GM21786 (cell line): ENCODE results near the gene B3GALT5.
"Not testable (repeated sequence)": the region's sequence is repeated elsewhere in the genome, so short reads cannot be mapped to it uniquely, and the experiment has no call there.

Experiments used
- ATAC-seq: cut with Tn5 transposase; IDR thresholded peaks from one replicate; pipeline ENCODE4 v1.9.1; 2021; ENCODE audit not compliant: unreplicated experiment

The B3GALT5 gene

DNA sequence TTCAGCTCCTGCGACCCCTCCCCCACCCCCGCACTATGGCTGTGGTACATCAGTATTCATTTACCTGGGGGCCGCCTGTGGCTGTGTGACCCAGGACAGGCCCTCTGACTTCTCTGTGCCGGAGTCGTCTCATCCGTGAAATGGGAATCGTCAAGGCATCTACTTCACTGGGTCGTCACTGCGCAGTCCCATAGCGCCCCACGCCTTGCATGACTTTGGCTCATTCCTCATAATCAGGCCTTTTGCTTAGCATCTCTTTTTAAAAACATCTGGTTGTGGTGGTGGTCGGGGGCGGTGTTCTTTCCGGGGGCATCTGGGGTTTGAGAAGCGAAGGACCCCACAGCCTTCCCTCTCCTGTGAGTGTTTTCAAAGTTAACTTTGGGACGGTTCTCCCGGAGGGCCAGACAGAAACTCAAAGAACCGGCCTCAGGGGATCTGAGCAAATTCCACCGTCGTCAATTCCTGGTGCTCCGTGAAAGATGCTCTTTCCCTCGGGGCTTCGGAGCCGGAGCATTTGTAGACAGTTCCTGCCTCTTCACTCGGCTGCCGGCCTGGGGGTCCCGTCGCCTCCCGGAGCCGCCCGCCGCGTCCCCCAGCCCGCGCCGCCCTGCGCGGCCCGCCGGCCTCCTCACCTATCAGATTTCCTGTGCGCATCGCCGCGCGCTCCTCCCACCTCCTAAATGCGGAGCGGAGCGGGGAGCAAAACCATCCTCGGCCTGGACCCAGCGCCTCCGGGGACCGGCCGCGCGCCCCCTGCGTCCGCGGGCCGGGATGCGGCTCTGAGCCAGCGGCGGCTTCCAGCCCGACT lies at the start of gene B3GALT5:
B3GALT5 (plus strand) TSS at position 708 of the 808 bp plus-strand sequence. CDS start 47,620 bp downstream, outside the sequence.
- ATAC-seq, result no peak

DNA sequence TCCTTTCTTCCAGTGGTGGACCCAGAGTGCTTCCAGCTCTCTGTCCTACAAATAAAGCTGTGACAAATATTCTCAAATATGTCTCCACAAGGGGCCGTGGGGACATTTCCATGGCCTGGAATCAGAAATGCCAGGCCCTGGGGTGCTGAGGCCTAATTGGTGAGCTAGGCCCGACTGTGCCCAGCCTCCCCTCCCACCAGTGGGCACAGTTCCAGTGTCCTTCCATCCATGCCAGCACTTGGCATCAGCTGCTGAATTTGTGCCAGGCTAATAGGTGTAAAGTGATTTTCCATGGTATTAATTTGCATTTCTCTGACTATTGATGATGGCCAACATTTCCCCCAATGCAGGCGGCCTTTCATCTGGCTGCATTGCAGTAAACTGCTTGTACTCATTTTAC lies 48.5 kb upstream of the B3GALT5 start:
- no peak for ATAC-seq

DNA sequence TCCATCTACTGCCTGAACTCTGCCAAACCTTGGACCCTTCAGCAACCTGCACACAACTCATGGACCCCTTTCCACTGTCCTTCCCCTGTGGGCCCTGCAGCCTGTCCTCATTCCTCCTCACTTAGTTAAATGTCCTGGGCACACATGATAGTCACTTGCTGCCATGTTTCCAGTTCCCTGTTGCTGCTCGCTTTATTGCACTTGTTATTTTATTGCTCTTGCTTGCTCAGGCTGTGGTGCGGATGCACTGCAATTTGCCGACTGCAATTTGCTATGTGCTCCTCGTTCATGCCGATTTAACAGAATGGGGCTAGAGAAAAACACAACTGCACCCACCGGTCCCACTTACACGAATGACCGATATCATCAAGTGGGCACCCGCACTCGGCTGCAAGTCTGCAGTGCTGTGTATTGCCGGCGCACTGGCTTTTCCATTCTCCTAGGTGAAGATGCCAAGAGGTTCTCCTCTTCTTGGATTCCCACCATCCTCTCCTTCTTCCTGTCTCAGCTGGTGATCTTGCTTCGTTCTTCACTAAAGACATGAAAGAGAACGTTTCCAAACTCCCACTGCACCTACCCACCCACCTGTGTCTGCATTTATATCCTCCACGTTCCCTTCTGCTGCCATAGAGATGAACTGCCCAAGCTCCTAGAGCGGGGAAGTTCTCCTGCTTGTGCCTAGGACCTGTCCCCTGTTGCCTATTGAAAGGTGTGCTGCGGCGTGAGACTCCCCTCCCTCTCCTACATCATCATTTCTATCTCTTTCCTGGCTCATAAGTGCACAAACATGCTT lies 45.4 kb upstream of the B3GALT5 start:
- no peak for ATAC-seq

- ATAC-seq, result no peak
These were observed 44.4 kb upstream of the B3GALT5 start for GRCh38 chr21:39568361-39568760.

DNA sequence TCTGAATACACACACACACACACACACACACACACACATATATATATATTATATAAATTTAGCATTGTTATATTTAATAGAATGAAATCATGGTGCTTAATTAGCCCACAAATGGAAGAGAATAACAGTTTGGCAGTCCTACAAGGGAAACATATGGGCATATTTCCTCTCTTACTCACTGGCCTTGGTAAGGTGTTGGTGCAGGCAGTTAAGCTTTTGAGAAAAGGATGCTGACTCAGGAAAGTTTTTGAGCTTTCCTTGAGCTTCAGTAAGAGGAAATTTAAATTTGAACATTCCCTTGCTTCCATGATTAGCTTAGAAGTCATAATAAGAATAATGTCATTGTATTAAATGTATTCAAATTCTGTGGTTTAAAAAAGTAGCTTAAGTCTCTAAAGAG lies 37.0 kb upstream of the B3GALT5 start:
- ATAC-seq, result no peak

GRCh38 chr21:39576518-39577128 lies 36.1 kb upstream of the B3GALT5 start:
- no peak for ATAC-seq

DNA sequence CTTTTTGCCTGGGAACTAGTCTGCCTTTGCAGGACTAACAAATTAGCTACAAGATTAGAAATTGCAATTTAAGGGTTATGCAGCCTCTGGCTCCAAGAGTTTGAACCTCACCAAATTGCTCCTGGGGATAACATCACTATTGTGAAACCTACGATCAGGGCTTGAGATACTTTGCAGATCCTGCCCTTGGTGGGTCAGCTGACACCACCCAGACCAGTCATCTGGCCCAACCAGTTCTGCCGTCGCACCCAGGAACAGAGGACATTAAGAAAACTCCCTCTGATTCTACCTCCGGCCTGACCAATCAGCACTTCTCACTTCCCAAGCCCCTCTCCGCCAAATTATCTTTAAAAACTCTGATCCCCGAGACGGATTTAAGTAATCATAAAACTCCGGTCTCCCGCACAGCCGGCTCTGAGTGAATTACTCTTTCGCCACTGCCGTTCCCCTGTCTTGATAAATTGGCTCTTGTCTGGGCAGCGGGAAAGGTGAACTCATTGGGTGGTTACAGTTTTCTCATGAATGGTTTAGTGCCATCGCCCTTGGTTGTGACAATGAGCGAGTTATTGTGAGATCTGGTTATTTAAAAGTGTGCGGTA lies 32.9 kb upstream of the B3GALT5 start:
- ATAC-seq, result no peak

- no peak for ATAC-seq
These were observed 32.0 kb upstream of the B3GALT5 start for GRCh38 chr21:39580744-39581143.

DNA sequence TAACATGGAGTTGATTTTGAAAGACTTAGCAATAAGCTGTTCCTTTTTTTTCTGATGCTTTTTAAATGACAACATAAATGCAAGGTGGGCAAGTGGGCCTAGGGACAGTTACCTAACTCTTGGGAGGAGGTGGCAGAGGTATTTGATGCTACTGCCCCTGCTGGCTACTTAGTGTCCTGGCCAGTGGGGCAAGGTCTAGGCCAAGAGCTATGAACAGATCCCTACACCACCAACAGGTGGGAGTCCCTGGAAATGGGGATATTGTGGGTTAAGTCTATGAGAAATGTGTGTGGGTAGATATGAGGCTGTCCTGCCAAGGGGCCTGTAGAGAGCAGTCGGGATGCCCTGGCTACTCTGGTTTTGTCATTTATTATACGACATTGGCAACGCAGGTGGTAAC lies 31.3 kb upstream of the B3GALT5 start:
- ATAC-seq, result no peak

- ATAC-seq, result no peak
These were observed 30.0 kb upstream of the B3GALT5 start for GRCh38 chr21:39582749-39583148.

- ATAC-seq, result not testable (repeated sequence)
These were observed 29.2 kb upstream of the B3GALT5 start for GRCh38 chr21:39583586-39583985.

DNA sequence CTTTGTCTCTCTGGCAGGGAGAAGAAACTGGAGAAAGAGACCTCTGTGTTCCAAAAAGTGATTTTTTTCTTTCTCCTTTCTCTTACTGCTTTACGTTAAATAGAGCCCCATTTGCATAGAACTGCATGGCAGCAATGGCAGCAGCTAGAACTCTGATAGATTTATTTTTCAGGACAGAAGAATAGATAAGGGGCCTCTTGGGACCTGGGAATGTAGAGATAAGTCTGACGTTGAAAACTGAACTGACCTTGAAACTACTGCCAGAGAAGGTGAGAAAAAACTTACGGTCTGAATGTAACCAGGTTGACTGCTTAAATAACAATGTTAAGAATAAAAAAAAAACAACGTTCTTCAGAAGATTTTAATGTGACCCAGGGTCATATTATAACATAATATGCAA lies 25.4 kb upstream of the B3GALT5 start:
- ATAC-seq, result no peak

- no peak for ATAC-seq
These were observed 23.9 kb upstream of the B3GALT5 start for GRCh38 chr21:39588884-39589283.

DNA sequence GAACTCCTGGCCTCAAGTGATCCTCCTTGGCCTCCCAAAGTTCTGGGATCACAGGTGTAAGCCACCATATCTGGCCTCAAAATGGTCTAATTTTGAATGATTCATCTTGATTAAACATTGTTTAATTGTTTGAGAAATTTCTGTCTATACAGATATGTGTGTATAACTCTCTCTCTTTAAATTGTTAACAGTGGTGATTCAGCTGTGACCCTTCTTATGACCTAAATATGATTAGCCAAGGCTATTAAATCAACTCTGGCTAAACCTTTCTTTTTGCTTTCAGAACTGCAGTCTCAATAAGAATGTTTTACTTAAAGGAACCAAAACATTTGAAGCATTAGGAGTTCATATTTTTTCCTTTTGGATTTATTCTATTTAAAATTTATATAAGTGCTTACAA lies 19.2 kb upstream of the B3GALT5 start:
- no peak for ATAC-seq

GRCh38 chr21:39595465-39595864 lies 17.3 kb upstream of the B3GALT5 start:
- no peak for ATAC-seq

DNA sequence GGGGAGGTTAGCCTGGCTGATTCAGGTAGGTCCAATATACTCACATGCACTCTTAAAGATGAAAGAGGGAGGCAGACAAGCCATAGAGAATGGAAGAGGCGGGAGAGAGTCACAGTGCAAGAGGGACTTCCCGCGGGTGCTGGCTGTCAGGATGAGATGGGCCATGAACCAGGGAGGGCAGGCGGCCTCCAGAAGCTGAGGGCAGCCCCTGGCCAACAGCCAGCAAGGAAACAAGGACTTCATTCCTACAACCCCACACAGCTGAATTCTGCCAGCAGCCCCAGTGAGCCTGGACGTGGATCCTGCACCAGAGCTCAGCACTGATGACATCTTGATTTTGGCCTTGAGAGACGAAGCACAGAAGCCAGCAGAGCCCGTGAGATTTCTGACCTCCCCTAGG lies 15.1 kb upstream of the B3GALT5 start:
- ATAC-seq, result no peak

- ATAC-seq, result no peak
These were observed 13.4 kb upstream of the B3GALT5 start for GRCh38 chr21:39599191-39599970.

- no peak for ATAC-seq
These were observed 11.4 kb upstream of the B3GALT5 start for GRCh38 chr21:39601187-39601928.

GRCh38 chr21:39602076-39602689 lies 10.6 kb upstream of the B3GALT5 start:
- ATAC-seq, result no peak
